Neural cell (in vitro differentiated cells): ENCODE results near the gene HADH. TPM values are rescaled to one million over a fixed set of nuclear protein-coding genes. Genes with fewer than 3 reads are reported as not detected.
"Not testable (repeated sequence)": the region's sequence is repeated elsewhere in the genome, so short reads cannot be mapped to it uniquely, and the experiment has no call there.

Source experiments
- H2AFZ ChIP-seq: fragments of 200-600, 300-800 bp; sonication (generic), shearing (Covaris generic); 2 replicates; pipeline ENCODE4 v1.6.0; 2014; ENCODE audit warnings: low read depth, mild to moderate bottlenecking, antibody characterized with exemption, low read length, moderate library complexity
- H3F3A ChIP-seq: fragments of 200-600 bp; shearing (Covaris generic); 2 replicates; pipeline ENCODE4 v1.6.1; 2016; ENCODE audit warnings: mild to moderate bottlenecking, moderate library complexity, mixed read lengths, antibody characterized with exemption, low read length; ENCODE audit not compliant: insufficient read depth, poor library complexity, severe bottlenecking
- H3K27ac ChIP-seq: fragments of 200-600, 300-800 bp; sonication (generic), shearing (Covaris generic); 2 replicates; pipeline ENCODE4 v1.5.1; 2014; ENCODE audit warnings: mild to moderate bottlenecking, low read length, moderate library complexity
- H3K27me3 ChIP-seq: fragments of 300-800, 200-600 bp; sonication (generic), shearing (Covaris generic); 2 replicates; pipeline ENCODE4 v1.6.0; 2014; ENCODE audit warnings: mild to moderate bottlenecking, low read depth, low read length, moderate library complexity; ENCODE audit not compliant: insufficient read depth
- H3K36me3 ChIP-seq: fragments of 300-800, 200-600 bp; sonication (generic), shearing (Covaris generic); 2 replicates; pipeline ENCODE4 v1.5.1; 2014; ENCODE audit warnings: mild to moderate bottlenecking, antibody characterized with exemption, low read length, moderate library complexity; ENCODE audit not compliant: insufficient read depth
- H3K4me2 ChIP-seq: fragments of 300-800, 200-600 bp; sonication (generic), shearing (Covaris generic); 2 replicates; pipeline ENCODE4 v1.6.0; 2014; ENCODE audit warnings: mild to moderate bottlenecking, low read length
- H3K4me3 ChIP-seq: fragments of 300-800, 200-600 bp; sonication (generic), shearing (Covaris generic); 2 replicates; pipeline ENCODE4 v1.5.1; 2014; ENCODE audit warnings: mild to moderate bottlenecking, low read length, moderate library complexity
- H3K79me2 ChIP-seq: fragments of 200-600 bp; shearing (Covaris generic); replicated peaks from 2 replicates; pipeline ENCODE4 v1.6.0; 2014; ENCODE audit warnings: mild to moderate bottlenecking, low read length, moderate library complexity; ENCODE audit not compliant: insufficient read depth
- H3K9ac ChIP-seq: fragments of 300-800, 200-600 bp; sonication (generic), shearing (Covaris generic); 2 replicates; pipeline ENCODE4 v1.6.1; 2016; ENCODE audit warnings: mild to moderate bottlenecking, low read length, mixed read lengths
- H3K9me2 ChIP-seq: fragments of 200-600 bp; shearing (Covaris generic); 2 replicates; pipeline ENCODE4 v1.6.1; 2016; ENCODE audit warnings: mild to moderate bottlenecking, low read length, mixed read lengths; ENCODE audit not compliant: insufficient read depth
- H3K9me3 ChIP-seq: fragments of 200-600, 300-800 bp; sonication (generic), shearing (Covaris generic); 2 replicates; pipeline ENCODE4 v1.6.1; 2016; ENCODE audit warnings: mild to moderate bottlenecking, mixed run types, low read length, moderate library complexity, mixed read lengths
- H4K20me1 ChIP-seq: fragments of 200-600 bp; shearing (Covaris generic); 2 replicates; pipeline ENCODE4 v1.6.1; 2016; ENCODE audit warnings: mild to moderate bottlenecking, mixed run types; ENCODE audit not compliant: insufficient read depth
- EP300 ChIP-seq: fragments of 450-650 bp; conservative IDR thresholded peaks from 2 replicates; pipeline ENCODE4 v1.6.1; 2014; ENCODE audit warnings: antibody characterized with exemption, mild to moderate bottlenecking, moderate library complexity; ENCODE audit not compliant: poor library complexity, severe bottlenecking
- EZH2 ChIP-seq: fragments of 200-600, 300-800 bp; shearing (Covaris generic), sonication (generic); IDR thresholded peaks from 2 replicates; pipeline ENCODE4 v1.6.1; 2014; ENCODE audit warnings: antibody characterized with exemption, low read length, borderline replicate concordance, mild to moderate bottlenecking; ENCODE audit not compliant: insufficient read depth, poor library complexity, severe bottlenecking
- MXI1 ChIP-seq: fragments of 450-650 bp; conservative IDR thresholded peaks from 2 replicates; pipeline ENCODE4 v1.6.1; 2014; ENCODE audit warnings: antibody characterized with exemption, mild to moderate bottlenecking; ENCODE audit not compliant: poor library complexity, severe bottlenecking
- POLR2AphosphoS5 ChIP-seq: IDR thresholded peaks from 2 replicates; pipeline ENCODE4 v1.6.1; 2012
- RAD21 ChIP-seq: fragments of 450-650 bp; conservative IDR thresholded peaks from 2 replicates; pipeline ENCODE4 v1.6.1; 2014; ENCODE audit warnings: antibody characterized with exemption, mild to moderate bottlenecking, moderate library complexity
- SMC3 ChIP-seq: fragments of 450-650 bp; conservative IDR thresholded peaks from 2 replicates; pipeline ENCODE4 v1.6.1; 2014; ENCODE audit warnings: antibody characterized with exemption, mild to moderate bottlenecking, moderate library complexity; ENCODE audit not compliant: poor library complexity
- TAF1 ChIP-seq: IDR thresholded peaks from 2 replicates; pipeline ENCODE4 v1.6.1; 2012; ENCODE audit warnings: low read depth
- polyA plus RNA-seq: library from polyadenylated mRNA; depleted of rRNA; stranded (reverse); fragments of >200 nt; gene quantifications from 2 replicates; pipeline ENCODE4 v1.2.3, GENCODE V29; 2014
- TF ChIP-seq, protein P1 (sequence below): fragments of 450-650 bp; IDR thresholded peaks from 2 replicates; pipeline ENCODE4 v1.5.1; 2014; ENCODE audit warnings: antibody characterized with exemption, mild to moderate bottlenecking, moderate library complexity; ENCODE audit not compliant: poor library complexity, severe bottlenecking
- TF ChIP-seq, protein P2 (sequence below): IDR thresholded peaks from 2 replicates; pipeline ENCODE4 v1.6.1; 2012; ENCODE audit warnings: borderline replicate concordance

The HADH gene
- polyA plus RNA-seq, 1 donor from 2014 or later = 25.7 TPM

DNA sequence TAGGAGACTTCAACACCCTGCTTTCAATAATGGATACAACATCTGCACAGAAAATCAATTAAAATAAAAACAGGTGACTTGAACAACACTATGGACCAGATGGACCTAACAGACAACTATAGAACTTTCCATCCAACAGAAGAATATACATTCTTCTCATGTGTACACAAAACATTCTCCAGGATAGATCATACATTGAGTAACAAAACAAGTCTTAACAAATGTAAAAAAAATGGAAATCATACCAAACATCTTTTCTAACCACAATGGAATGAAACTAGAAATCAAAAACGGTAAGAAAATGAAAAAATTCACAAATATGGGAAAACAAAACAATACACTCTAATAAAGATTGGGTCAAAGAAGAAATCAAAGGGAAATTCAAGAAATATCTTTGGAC lies 33.7 kb upstream of the HADH start:
- H4K20me1 ChIP-seq = no peaks in the 10 kb centered on the region
- peaks cover 4% of the 10 kb centered on the region for H3K36me3 ChIP-seq
- no peaks in the 10 kb centered on the region for H3K27me3 ChIP-seq
- no peak for TF ChIP-seq TAF1
- TF ChIP-seq, protein P1, sequence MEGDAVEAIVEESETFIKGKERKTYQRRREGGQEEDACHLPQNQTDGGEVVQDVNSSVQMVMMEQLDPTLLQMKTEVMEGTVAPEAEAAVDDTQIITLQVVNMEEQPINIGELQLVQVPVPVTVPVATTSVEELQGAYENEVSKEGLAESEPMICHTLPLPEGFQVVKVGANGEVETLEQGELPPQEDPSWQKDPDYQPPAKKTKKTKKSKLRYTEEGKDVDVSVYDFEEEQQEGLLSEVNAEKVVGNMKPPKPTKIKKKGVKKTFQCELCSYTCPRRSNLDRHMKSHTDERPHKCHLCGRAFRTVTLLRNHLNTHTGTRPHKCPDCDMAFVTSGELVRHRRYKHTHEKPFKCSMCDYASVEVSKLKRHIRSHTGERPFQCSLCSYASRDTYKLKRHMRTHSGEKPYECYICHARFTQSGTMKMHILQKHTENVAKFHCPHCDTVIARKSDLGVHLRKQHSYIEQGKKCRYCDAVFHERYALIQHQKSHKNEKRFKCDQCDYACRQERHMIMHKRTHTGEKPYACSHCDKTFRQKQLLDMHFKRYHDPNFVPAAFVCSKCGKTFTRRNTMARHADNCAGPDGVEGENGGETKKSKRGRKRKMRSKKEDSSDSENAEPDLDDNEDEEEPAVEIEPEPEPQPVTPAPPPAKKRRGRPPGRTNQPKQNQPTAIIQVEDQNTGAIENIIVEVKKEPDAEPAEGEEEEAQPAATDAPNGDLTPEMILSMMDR = no peak
- no peak for TF ChIP-seq SMC3
- TF ChIP-seq, protein P2, sequence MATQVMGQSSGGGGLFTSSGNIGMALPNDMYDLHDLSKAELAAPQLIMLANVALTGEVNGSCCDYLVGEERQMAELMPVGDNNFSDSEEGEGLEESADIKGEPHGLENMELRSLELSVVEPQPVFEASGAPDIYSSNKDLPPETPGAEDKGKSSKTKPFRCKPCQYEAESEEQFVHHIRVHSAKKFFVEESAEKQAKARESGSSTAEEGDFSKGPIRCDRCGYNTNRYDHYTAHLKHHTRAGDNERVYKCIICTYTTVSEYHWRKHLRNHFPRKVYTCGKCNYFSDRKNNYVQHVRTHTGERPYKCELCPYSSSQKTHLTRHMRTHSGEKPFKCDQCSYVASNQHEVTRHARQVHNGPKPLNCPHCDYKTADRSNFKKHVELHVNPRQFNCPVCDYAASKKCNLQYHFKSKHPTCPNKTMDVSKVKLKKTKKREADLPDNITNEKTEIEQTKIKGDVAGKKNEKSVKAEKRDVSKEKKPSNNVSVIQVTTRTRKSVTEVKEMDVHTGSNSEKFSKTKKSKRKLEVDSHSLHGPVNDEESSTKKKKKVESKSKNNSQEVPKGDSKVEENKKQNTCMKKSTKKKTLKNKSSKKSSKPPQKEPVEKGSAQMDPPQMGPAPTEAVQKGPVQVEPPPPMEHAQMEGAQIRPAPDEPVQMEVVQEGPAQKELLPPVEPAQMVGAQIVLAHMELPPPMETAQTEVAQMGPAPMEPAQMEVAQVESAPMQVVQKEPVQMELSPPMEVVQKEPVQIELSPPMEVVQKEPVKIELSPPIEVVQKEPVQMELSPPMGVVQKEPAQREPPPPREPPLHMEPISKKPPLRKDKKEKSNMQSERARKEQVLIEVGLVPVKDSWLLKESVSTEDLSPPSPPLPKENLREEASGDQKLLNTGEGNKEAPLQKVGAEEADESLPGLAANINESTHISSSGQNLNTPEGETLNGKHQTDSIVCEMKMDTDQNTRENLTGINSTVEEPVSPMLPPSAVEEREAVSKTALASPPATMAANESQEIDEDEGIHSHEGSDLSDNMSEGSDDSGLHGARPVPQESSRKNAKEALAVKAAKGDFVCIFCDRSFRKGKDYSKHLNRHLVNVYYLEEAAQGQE = no peak
- no peak for TF ChIP-seq RAD21
- TF ChIP-seq EZH2 = no peak
- TF ChIP-seq MXI1 = no peak
- TF ChIP-seq EP300 = no peak
- TF ChIP-seq POLR2AphosphoS5 = no peak
- H2AFZ ChIP-seq = no peak overlapping the region
- H3K79me2 ChIP-seq = no peaks in the 10 kb centered on the region
- H3K4me2 ChIP-seq = no peak overlapping the region
- H3K4me3 ChIP-seq = no peak overlapping the region
- H3K27ac ChIP-seq = no peak overlapping the region
- no peaks in the 10 kb centered on the region for H3K9me2 ChIP-seq
- H3K9ac ChIP-seq = no peak overlapping the region
- no peaks in the 10 kb centered on the region for H3F3A ChIP-seq
- H3K9me3 ChIP-seq = no peaks in the 10 kb centered on the region

DNA sequence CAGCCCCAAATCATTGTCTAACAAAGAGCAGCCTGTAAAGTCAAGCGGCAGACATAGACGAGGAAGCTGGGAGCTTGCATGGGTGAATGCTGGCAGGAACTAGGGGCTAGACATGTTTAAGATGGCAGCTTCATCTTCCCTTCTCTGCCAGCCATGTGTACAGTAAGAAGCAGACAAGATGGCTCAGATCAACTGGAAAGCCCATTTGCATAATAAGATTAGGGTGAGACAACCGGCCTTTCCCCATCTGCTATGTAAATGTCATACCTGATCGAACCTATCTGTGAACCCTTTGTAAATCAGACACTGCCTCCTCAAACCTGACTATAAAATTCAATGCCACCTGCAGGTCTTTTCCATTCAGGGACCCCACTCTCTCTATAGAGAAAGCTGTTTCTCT lies 22.8 kb upstream of the HADH start:
- Histone ChIP-seq H3K79me2 (no peaks in the 10 kb centered on the region), H3K27me3 (no peaks in the 10 kb centered on the region), H3K9me2 (no peaks in the 10 kb centered on the region), H3K4me2 (no peak overlapping the region), H3K9me3 (no peaks in the 10 kb centered on the region), H3F3A (no peaks in the 10 kb centered on the region), H4K20me1 (no peaks in the 10 kb centered on the region), H3K27ac (no peak overlapping the region), H3K36me3 (no peaks in the 10 kb centered on the region), H3K9ac (no peak overlapping the region), H3K4me3 (no peak overlapping the region), H2AFZ (no peak overlapping the region)
- no peak for TF ChIP-seq RAD21

DNA sequence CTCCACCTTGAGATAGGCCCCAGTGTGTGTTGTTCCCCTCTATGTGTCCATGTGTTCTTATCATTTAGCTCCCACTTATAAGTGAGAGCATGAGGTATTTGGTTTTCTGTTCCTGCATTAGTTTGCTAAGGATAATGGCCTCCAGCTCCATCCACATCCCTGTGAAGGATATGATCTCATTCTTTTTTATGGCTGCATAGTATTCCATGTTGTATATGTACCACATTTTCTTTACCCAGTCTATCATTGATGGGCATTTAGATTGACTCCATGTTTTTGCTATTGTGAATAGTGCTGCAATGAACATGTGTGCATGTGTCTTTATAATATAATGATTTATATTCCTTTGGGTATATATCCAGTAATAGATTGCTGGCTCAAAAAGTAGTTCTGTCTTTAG lies 22.2 kb upstream of the HADH start:
- not testable (repeated sequence) for H4K20me1 ChIP-seq, H3K4me3 ChIP-seq, H3K36me3 ChIP-seq, H3K79me2 ChIP-seq, H3K9me2 ChIP-seq, H3K27ac ChIP-seq, H3F3A ChIP-seq, H3K27me3 ChIP-seq, H3K9ac ChIP-seq, H3K9me3 ChIP-seq, H3K4me2 ChIP-seq, H2AFZ ChIP-seq

DNA sequence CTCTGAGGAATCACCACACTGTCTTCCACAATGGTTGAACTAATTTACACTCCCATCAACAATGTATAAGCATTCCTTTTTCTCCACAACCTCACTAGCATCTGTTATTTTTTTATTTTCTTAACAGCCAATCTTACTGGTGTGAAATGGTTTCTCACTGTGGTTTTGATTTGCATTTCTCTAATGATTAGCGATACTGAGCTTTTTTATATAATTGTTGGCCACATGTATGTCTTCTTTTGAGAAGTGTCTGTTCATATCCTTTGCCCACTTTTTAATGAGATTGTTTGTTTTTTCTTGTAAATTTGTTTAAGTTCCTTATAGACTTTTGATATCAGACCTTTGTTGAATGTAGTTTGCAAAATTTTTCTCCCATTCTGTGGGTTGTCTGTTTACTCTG lies 21.8 kb upstream of the HADH start:
- H3K4me2 ChIP-seq, H3K9me2 ChIP-seq, H4K20me1 ChIP-seq, H3K9ac ChIP-seq, H3K79me2 ChIP-seq, H3K9me3 ChIP-seq, H3K27me3 ChIP-seq, H2AFZ ChIP-seq, H3K27ac ChIP-seq, H3F3A ChIP-seq, H3K4me3 ChIP-seq, H3K36me3 ChIP-seq: not testable (repeated sequence)
